ENCODE data around the gene STX7.

DNA sequence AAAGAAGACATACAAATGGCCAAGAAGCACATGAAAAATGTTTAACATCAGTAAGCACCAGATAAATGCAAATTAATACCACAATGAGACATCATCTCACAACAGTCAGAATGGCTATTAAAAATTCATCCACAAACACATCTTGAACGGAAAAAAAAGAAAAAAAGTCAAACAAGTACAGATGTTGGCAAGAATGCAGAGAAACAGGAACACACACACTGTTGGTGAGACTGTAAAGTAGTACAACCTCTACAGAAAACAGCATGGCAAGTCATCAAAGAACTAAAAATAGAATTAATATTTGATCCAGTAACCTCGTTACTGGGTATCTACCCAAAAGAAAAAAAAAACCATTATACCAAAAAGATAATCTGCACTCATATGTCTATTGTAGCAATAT, 6.5 kb downstream of the STX7 start:
- no peak for TF ChIP-seq POLR2AphosphoS5 (IDR thresholded peaks at IDR 0.05)
- TF ChIP-seq, protein P1, sequence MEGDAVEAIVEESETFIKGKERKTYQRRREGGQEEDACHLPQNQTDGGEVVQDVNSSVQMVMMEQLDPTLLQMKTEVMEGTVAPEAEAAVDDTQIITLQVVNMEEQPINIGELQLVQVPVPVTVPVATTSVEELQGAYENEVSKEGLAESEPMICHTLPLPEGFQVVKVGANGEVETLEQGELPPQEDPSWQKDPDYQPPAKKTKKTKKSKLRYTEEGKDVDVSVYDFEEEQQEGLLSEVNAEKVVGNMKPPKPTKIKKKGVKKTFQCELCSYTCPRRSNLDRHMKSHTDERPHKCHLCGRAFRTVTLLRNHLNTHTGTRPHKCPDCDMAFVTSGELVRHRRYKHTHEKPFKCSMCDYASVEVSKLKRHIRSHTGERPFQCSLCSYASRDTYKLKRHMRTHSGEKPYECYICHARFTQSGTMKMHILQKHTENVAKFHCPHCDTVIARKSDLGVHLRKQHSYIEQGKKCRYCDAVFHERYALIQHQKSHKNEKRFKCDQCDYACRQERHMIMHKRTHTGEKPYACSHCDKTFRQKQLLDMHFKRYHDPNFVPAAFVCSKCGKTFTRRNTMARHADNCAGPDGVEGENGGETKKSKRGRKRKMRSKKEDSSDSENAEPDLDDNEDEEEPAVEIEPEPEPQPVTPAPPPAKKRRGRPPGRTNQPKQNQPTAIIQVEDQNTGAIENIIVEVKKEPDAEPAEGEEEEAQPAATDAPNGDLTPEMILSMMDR (IDR thresholded peaks at IDR 0.05): no peak

Measured in stomach (tissue), 4 donors.